ENCODE measurements around the gene ZNF777. TPM values are rescaled to one million over a fixed set of nuclear protein-coding genes. Genes with fewer than 3 reads are reported as not detected.
A peak's percentile ranks its signal among the peaks of the same experiment; 100 is the strongest.

The ZNF777 gene
- total RNA-seq, 1 donor from 2014 or later: 20.3 TPM

DNA sequence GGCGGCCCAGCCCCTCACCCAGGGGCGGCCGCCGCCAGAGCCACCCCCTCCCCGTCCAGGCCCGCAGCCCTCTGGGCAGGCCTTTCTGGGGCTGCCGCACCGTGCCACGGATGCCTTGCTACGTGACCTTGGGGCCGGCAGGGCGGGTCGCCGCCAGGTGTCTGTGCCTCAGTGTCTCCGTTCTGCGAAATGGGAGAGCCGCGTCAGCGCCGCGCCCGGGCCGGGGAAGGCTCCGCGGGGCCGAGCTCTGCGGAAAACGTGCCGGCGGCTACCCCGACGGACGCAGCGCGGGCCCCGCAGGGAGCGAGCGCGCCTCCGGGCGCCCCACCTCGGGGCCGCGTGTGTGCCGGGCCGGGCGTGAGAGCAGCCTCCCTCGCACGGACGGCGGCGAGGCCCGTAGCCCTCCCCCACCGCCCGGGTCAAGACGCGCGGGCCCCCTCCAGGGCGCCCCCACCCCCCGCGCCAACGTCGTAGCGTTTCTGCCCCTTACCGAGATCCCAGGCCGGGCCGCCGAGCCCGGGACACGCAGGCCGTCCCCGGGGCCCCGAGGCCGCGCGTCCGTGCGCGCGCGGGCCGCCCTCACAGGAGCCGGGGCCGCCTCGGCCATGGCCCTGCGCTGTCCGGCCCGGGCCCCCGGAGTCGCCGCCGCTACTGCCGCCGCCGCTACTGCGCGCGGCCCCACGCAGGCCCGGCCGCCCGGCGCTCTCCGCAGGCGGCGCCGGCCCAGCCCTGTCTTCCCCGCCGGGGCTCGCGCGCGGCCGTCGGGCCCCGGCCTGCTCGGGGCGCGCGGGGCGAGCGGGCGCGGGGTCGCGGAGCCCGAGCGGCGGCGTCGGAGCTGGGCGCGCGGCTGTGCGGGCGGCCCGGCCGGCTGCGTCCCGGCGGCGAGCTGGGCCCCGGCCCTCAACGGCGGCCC is 1.1 kb downstream of the ZNF777 start:
- Mint-ChIP-seq H3K27me3 (peaks cover 3% of the 10 kb centered on the region), H3K4me3 (ENCODE audit: low read depth) (peak overlapping the region; percentile 45), H3K4me1 (ENCODE audit: low read depth) (peaks cover 9% of the 10 kb centered on the region), H3K36me3 (ENCODE audit: insufficient read depth) (peaks cover 6% of the 10 kb centered on the region), H3K27ac (no peak overlapping the region), H3K9me3 (ENCODE audit: low read depth) (no peaks in the 10 kb centered on the region)
- no peak for DNase-seq (ENCODE audit: low spot score, unreplicated experiment)
- TF ChIP-seq, protein P1, sequence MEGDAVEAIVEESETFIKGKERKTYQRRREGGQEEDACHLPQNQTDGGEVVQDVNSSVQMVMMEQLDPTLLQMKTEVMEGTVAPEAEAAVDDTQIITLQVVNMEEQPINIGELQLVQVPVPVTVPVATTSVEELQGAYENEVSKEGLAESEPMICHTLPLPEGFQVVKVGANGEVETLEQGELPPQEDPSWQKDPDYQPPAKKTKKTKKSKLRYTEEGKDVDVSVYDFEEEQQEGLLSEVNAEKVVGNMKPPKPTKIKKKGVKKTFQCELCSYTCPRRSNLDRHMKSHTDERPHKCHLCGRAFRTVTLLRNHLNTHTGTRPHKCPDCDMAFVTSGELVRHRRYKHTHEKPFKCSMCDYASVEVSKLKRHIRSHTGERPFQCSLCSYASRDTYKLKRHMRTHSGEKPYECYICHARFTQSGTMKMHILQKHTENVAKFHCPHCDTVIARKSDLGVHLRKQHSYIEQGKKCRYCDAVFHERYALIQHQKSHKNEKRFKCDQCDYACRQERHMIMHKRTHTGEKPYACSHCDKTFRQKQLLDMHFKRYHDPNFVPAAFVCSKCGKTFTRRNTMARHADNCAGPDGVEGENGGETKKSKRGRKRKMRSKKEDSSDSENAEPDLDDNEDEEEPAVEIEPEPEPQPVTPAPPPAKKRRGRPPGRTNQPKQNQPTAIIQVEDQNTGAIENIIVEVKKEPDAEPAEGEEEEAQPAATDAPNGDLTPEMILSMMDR (IDR thresholded peaks at IDR 0.05; ENCODE audit: unreplicated experiment): no peak

DNA sequence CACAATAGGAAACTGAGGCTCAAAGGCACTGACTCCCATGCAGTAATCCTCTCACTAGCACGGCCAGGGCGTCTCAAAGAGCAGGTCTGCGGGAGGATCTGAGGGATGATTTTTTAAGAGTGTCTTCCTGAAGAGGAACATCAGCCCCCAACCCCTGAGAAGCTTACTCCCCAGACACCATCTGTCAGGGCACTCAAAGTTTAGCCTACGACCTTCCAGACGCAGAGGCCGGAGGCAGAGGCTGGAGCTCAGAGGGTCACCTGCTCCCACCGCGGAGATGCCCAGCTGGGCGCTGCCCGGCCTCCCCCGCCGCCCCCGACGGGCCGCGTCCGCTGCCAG is 1.7 kb downstream of the ZNF777 start:
- Mint-ChIP-seq H3K4me1 (ENCODE audit: low read depth) (peaks cover 9% of the 10 kb centered on the region), H3K27me3 (peaks cover 3% of the 10 kb centered on the region)

DNA sequence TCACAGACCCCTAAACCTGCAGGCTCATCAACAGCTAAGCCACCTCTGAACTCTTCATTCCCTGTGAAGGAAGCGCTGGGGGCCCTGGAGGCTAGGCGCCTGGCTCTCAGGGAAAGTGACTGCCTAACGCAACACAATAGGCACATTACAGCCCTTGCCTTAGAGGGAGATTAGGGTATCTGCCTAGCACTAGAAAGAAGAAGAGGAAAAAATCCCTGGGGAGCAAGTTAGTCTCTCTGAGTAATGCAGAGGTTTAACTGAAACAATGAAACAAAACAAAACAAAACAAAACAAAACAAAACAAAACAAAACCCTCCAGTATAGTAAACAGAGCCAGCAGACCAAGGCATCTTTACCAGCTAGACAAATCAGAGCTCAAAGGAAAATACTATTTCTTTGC is 2.6 kb downstream of the ZNF777 start:
- TF ChIP-seq, protein P1 (IDR thresholded peaks at IDR 0.05; ENCODE audit: unreplicated experiment): no peak
- no peak for DNase-seq (ENCODE audit: low spot score, unreplicated experiment)
- Mint-ChIP-seq H3K27ac (no peak overlapping the region), H3K4me1 (ENCODE audit: low read depth) (peaks cover 9% of the 10 kb centered on the region), H3K4me3 (ENCODE audit: low read depth) (peak overlapping the region; percentile 74), H3K36me3 (ENCODE audit: insufficient read depth) (peaks cover 9% of the 10 kb centered on the region), H3K27me3 (peaks cover 3% of the 10 kb centered on the region), H3K9me3 (ENCODE audit: low read depth) (no peaks in the 10 kb centered on the region)

More for the DNA sequence above, 1.7 kb downstream of the ZNF777 start:
- Mint-ChIP-seq H3K9me3 (ENCODE audit: low read depth) (no peaks in the 10 kb centered on the region), H3K36me3 (ENCODE audit: insufficient read depth) (peaks cover 9% of the 10 kb centered on the region), H3K27ac (peak overlapping the region; percentile 62), H3K4me3 (ENCODE audit: low read depth) (peak overlapping the region; percentile 74)
- TF ChIP-seq, protein P1 (IDR thresholded peaks at IDR 0.05; ENCODE audit: unreplicated experiment): no peak
- no peak for DNase-seq (ENCODE audit: low spot score, unreplicated experiment)

DNA sequence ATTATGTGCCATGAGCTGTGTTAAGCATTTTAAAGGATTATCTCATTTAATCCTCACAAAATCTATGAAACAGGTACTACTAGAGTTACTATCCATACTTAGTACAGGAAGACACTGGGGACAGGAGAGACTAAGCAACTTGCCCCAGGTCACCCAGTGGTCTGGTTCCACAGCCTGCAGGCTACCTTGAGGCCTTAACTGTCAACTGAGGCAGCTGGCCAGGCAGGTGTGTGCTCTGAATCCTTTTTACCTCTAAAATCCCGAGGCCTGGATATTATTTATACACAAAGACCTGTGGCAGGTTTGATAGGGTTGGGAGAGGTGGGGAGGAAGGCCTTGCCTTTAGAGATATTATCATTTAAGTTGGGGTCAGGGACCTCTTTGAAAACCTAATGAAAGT is 3.1 kb downstream of the ZNF777 start:
- Mint-ChIP-seq H3K27me3 (peaks cover 3% of the 10 kb centered on the region), H3K36me3 (ENCODE audit: insufficient read depth) (peaks cover 10% of the 10 kb centered on the region), H3K4me1 (ENCODE audit: low read depth) (peaks cover 9% of the 10 kb centered on the region), H3K4me3 (ENCODE audit: low read depth) (peak overlapping the region; percentile 74), H3K9me3 (ENCODE audit: low read depth) (no peaks in the 10 kb centered on the region), H3K27ac (no peak overlapping the region)
- no peak for DNase-seq (ENCODE audit: low spot score, unreplicated experiment)
- TF ChIP-seq, protein P1 (IDR thresholded peaks at IDR 0.05; ENCODE audit: unreplicated experiment): no peak

DNA sequence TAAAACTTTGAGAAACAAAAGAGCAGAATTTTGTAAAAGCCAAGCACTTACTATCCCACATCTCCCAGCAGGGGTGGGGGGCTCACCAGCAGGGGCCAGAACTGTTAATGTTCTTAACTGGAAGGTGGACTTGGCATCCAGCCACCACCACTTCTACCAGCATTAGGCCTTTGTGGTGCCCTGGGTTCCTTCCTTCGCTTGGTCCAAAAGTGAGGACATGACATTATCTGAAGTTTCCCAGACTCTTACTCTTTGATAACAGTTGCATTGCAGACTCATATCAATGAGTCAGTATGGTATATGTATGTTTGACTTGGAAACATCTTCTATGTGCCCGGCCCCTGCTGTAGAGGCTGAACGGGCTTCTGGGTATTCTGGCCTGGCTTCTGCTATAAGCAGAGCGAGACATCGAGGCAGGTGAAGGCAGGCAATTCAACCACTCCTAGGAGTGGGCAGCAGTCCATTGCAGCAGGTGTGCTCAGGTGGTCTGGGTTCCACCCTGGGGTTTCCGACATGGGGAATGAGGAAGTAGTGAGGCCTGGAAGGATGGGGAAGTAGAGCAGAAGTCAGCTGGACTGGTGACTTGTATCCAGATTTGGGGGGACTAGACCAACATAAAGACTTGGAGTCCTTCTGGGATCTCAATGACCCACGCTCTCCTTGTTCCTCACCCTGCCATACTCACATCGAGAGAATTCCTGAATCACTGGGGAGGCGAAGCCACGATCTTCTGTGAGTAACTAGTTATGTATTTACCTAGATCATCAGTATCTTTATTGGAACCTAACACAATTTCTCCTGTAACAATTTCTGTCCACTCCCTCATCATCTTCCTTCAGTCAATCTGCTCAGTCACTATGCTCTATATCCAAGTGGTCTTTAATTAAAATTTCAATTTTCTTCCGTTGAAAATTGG is 4.1 kb downstream of the ZNF777 start:
- H3K27me3 Mint-ChIP-seq: no peaks in the 10 kb centered on the region
- H3K4me3 Mint-ChIP-seq (ENCODE audit: low read depth): no peak overlapping the region
- peak overlapping the region; percentile 2 for H3K27ac Mint-ChIP-seq
- no peak for DNase-seq (ENCODE audit: low spot score, unreplicated experiment)
- H3K4me1 Mint-ChIP-seq (ENCODE audit: low read depth): peaks cover 9% of the 10 kb centered on the region
- no peaks in the 10 kb centered on the region for H3K9me3 Mint-ChIP-seq (ENCODE audit: low read depth)
- H3K36me3 Mint-ChIP-seq (ENCODE audit: insufficient read depth): peaks cover 12% of the 10 kb centered on the region
- TF ChIP-seq, protein P1 (IDR thresholded peaks at IDR 0.05; ENCODE audit: unreplicated experiment): no peak

All from progenitor cell of endocrine pancreas (in vitro differentiated cells).